A673 (cell line): Measurements from ENCODE around the gene IL15.

Experiments
- CTCF ChIP-seq: fragments of 300-800, 200-600 bp; sonication (generic); conservative IDR thresholded peaks from 2 replicates; pipeline ENCODE4 v1.5.1; 2017; ENCODE audit warnings: low read depth, mild to moderate bottlenecking, antibody characterized with exemption, low read length, moderate library complexity, mixed read lengths
- EZH2 ChIP-seq: fragments of 200-600 bp; sonication (generic); IDR thresholded peaks from 2 replicates; pipeline ENCODE4 v1.6.1; 2017; ENCODE audit warnings: borderline replicate concordance, low read depth, mild to moderate bottlenecking, mixed read lengths, antibody characterized with exemption, low read length; ENCODE audit not compliant: poor library complexity, severe bottlenecking

- no peak for TF ChIP-seq CTCF
- TF ChIP-seq EZH2, result no peak
Observed at GRCh38 chr4:141697116-141697515, 60.7 kb downstream of the IL15 start.
